Neuronal stem cell (in vitro differentiated cells): ENCODE data around the gene PIEZO2.

Experiments
- DNase-seq: peaks from one replicate; pipeline ENCODE4 v3.0.0-alpha.2; 2013; ENCODE audit warnings: low spot score
- H2AFZ ChIP-seq: one replicate; pipeline ENCODE4 v1.6.1; 2013; ENCODE audit warnings: mild to moderate bottlenecking, low read length, inconsistent platforms
- H2AK5ac ChIP-seq: 2 replicates; pipeline ENCODE4 v1.6.1; 2013; ENCODE audit warnings: low read depth, mild to moderate bottlenecking, inconsistent platforms, low read length, moderate library complexity, mixed read lengths
- H2BK120ac ChIP-seq: 2 replicates; pipeline ENCODE4 v1.6.1; 2013; ENCODE audit warnings: low read depth, mild to moderate bottlenecking, inconsistent platforms, low read length, moderate library complexity, mixed read lengths
- H2BK12ac ChIP-seq: one replicate; pipeline ENCODE4 v1.6.1; 2013; ENCODE audit warnings: low read length, inconsistent platforms
- H2BK15ac ChIP-seq: 2 replicates; pipeline ENCODE4 v1.6.1; 2013; ENCODE audit warnings: mild to moderate bottlenecking, low read length, inconsistent platforms, mixed read lengths
- H2BK5ac ChIP-seq: one replicate; pipeline ENCODE4 v1.6.1; 2013; ENCODE audit warnings: inconsistent platforms, mild to moderate bottlenecking, low read length, moderate library complexity
- H3K14ac ChIP-seq: one replicate; pipeline ENCODE4 v1.6.1; 2013; ENCODE audit warnings: low read length, inconsistent platforms
- H3K18ac ChIP-seq: 2 replicates; pipeline ENCODE4 v1.6.1; 2013; ENCODE audit warnings: low read length, inconsistent platforms
- H3K23ac ChIP-seq: 2 replicates; pipeline ENCODE4 v1.6.1; 2013; ENCODE audit warnings: low read depth, mild to moderate bottlenecking, mixed read lengths, low read length, inconsistent platforms; ENCODE audit not compliant: poor library complexity
- H3K27ac ChIP-seq: replicated peaks from 3 replicates; pipeline ENCODE4 v1.5.1; 2013; ENCODE audit warnings: low read length, inconsistent platforms
- H3K27me3 ChIP-seq, 3 experiments: 2 replicates each; pipeline ENCODE4 v1.6.1; 2013; ENCODE audit warnings: low read length in 3 of 3, mild to moderate bottlenecking in 2 of 3, inconsistent platforms in 1 of 3, low read depth in 1 of 3, mixed read lengths in 1 of 3, moderate library complexity in 1 of 3; ENCODE audit not compliant: control insufficient read depth in 3 of 3, insufficient read depth in 3 of 3
- H3K36me3 ChIP-seq, 2 donors: replicated peaks in 1 of 2; 2 replicates each; pipeline ENCODE4 v1.6.1; 2013; ENCODE audit warnings: low read length in 2 of 2; ENCODE audit not compliant: control insufficient read depth in 2 of 2, insufficient read depth in 2 of 2
- H3K4ac ChIP-seq: 2 replicates; pipeline ENCODE4 v1.6.1; 2013; ENCODE audit warnings: inconsistent platforms, mild to moderate bottlenecking, low read length, moderate library complexity
- H3K4me1 ChIP-seq, 2 donors: 1 replicate in 1 of 2; 2 replicates in 1 of 2; pipeline ENCODE4 v1.6.1; 2013; ENCODE audit warnings: low read length in 2 of 2, low read depth in 1 of 2; ENCODE audit not compliant: control insufficient read depth in 2 of 2, insufficient read depth in 1 of 2
- H3K4me2 ChIP-seq: one replicate; pipeline ENCODE4 v1.6.1; 2013; ENCODE audit warnings: mild to moderate bottlenecking, low read length, inconsistent platforms; ENCODE audit not compliant: insufficient read depth, poor library complexity, severe bottlenecking
- H3K4me3 ChIP-seq, 2 donors: 2 replicates each; pipeline ENCODE4 v1.5.1; 2013; ENCODE audit warnings: low read length in 2 of 2, mild to moderate bottlenecking in 2 of 2, inconsistent platforms in 1 of 2, moderate library complexity in 1 of 2
- H3K79me1 ChIP-seq: one replicate; pipeline ENCODE4 v1.6.1; 2013; ENCODE audit warnings: low read depth, mild to moderate bottlenecking, inconsistent platforms, low read length, moderate library complexity
- H3K9ac ChIP-seq: one replicate; pipeline ENCODE4 v1.6.1; 2013; ENCODE audit warnings: mild to moderate bottlenecking, low read depth, low read length, inconsistent platforms; ENCODE audit not compliant: poor library complexity
- H3K9me3 ChIP-seq, 2 donors: replicated peaks in 1 of 2; 2 replicates each; pipeline versions ENCODE3 to v1.6.1; 2013; ENCODE audit warnings: low read length in 2 of 2, mild to moderate bottlenecking in 2 of 2, inconsistent platforms in 1 of 2, low read depth in 1 of 2, mixed read lengths in 1 of 2, moderate library complexity in 1 of 2; ENCODE audit not compliant: control insufficient read depth in 2 of 2, insufficient read depth in 1 of 2
- H4K8ac ChIP-seq: one replicate; pipeline ENCODE4 v1.6.1; 2013; ENCODE audit warnings: low read depth, mild to moderate bottlenecking, inconsistent platforms, low read length, moderate library complexity
- H4K91ac ChIP-seq: one replicate; pipeline ENCODE4 v1.6.1; 2013; ENCODE audit warnings: low read length, low read depth, mild to moderate bottlenecking, inconsistent platforms; ENCODE audit not compliant: poor library complexity
- WGBS, 2 donors: extraction: QIAGEN DNeasy Blood & Tissue Kit; methylation state at CpG; one replicate each; pipeline ENCODE4 v1.1.7; 2013; ENCODE audit warnings: missing lambda C conversion rate in 2 of 2, mixed read lengths in 1 of 2; ENCODE audit not compliant: insufficient read length in 2 of 2, insufficient replicate concordance in 1 of 2; ENCODE audit errors: extremely low coverage in 2 of 2; 5-methylcytosine and 5-hydroxymethylcytosine counted together

PIEZO2 gene

DNA sequence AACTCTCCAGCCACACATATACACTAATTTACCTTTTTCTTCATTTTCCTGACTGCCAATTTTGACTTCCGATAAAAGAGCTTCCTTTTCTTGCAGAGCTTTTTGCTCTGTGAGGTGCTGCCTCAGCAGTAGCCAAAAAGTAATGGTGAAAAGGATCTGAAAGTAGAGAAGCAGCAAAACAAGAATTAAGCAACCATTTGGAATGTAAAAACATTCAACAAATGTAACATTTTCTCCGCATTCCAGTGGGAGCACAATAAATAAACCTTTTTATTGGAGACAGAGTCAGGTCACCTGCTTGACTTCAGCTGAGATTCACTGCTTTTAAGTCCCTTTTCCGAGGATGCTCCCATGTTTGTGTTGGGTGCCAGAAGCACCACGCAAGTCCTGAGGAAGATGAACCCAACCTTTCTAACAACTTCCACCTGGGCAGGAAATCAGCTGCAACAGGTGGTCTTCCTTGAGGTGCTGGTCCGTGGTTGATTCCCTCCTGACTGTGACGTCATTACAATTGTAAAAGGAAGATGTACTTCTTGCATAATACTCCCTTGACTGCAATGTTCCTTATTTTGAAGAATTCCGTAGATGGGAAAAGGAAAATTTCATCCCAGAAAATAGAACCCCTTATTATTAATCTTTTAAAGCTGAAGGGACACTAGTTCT lies 358.1 kb downstream of the PIEZO2 start:
- Histone ChIP-seq H3K9me3 (no peaks in the 10 kb centered on the region), H3K9ac (no peak overlapping the region), H3K4me1 (no peaks in the 10 kb centered on the region), H3K4me2 (no peak overlapping the region), H2BK15ac (no peak overlapping the region), H3K27ac (no peak overlapping the region), H3K4ac (no peak overlapping the region), H2AFZ (no peak overlapping the region), H2BK120ac (no peak overlapping the region), H3K23ac (no peak overlapping the region), H2BK12ac (no peak overlapping the region), H2BK5ac (no peak overlapping the region), H3K79me1 (no peaks in the 10 kb centered on the region), H4K8ac (no peak overlapping the region), H3K27me3 (no peaks in the 10 kb centered on the region), H3K4me3 (no peak overlapping the region), H3K36me3 (no peaks in the 10 kb centered on the region), H3K14ac (no peak overlapping the region), H2AK5ac (no peak overlapping the region), H4K91ac (no peak overlapping the region), H3K18ac (no peak overlapping the region)
- DNase-seq = no peak
- no CpG with 5 or more reads among the region's 7 CpGs for WGBS, 2 donors

- H2BK15ac ChIP-seq = no peak overlapping the region
- no peak overlapping the region for H4K91ac ChIP-seq
- no CpG with 5 or more reads among the region's 2 CpGs for WGBS, 2 donors
- H3K79me1 ChIP-seq = no peaks in the 10 kb centered on the region
- no peaks in the 10 kb centered on the region for H3K9me3 ChIP-seq
- no peak overlapping the region for H2AFZ ChIP-seq
- H2BK120ac ChIP-seq = no peak overlapping the region
- DNase-seq = no peak
- no peak overlapping the region for H3K4me2 ChIP-seq
- H3K36me3 ChIP-seq = no peaks in the 10 kb centered on the region
- H3K14ac ChIP-seq = no peak overlapping the region
- no peak overlapping the region for H3K18ac ChIP-seq
- no peaks in the 10 kb centered on the region for H3K4me1 ChIP-seq
- H3K23ac ChIP-seq = no peak overlapping the region
- H2AK5ac ChIP-seq = no peak overlapping the region
- no peaks in the 10 kb centered on the region for H3K27me3 ChIP-seq
- no peak overlapping the region for H3K4me3 ChIP-seq
- no peak overlapping the region for H4K8ac ChIP-seq
- no peak overlapping the region for H2BK5ac ChIP-seq
- H3K4ac ChIP-seq = no peak overlapping the region
- no peak overlapping the region for H2BK12ac ChIP-seq
- no peak overlapping the region for H3K27ac ChIP-seq
- H3K9ac ChIP-seq = no peak overlapping the region
Observed at GRCh38 chr18:10789180-10789579, 360.2 kb downstream of the PIEZO2 start.

GRCh38 chr18:10787293-10787901 lies 362.0 kb downstream of the PIEZO2 start:
- H4K91ac ChIP-seq = no peak overlapping the region
- no peak overlapping the region for H4K8ac ChIP-seq
- H3K79me1 ChIP-seq = no peaks in the 10 kb centered on the region
- H3K27me3 ChIP-seq = no peaks in the 10 kb centered on the region
- H3K36me3 ChIP-seq = no peaks in the 10 kb centered on the region
- no peaks in the 10 kb centered on the region for H3K9me3 ChIP-seq
- no peak overlapping the region for H2BK15ac ChIP-seq
- no peak overlapping the region for H3K23ac ChIP-seq
- H3K27ac ChIP-seq = no peak overlapping the region
- DNase-seq = peak; percentile 63
- no peak overlapping the region for H3K4me3 ChIP-seq
- H2BK5ac ChIP-seq = no peak overlapping the region
- H3K9ac ChIP-seq = no peak overlapping the region
- H2BK12ac ChIP-seq = no peak overlapping the region
- no peaks in the 10 kb centered on the region for H3K4me1 ChIP-seq
- H2AK5ac ChIP-seq = no peak overlapping the region
- H3K4me2 ChIP-seq = no peak overlapping the region
- no peak overlapping the region for H3K14ac ChIP-seq
- no CpG with 5 or more reads among the region's 5 CpGs for WGBS, 2 donors
- H2AFZ ChIP-seq = no peak overlapping the region
- no peak overlapping the region for H3K4ac ChIP-seq
- H3K18ac ChIP-seq = no peak overlapping the region
- H2BK120ac ChIP-seq = no peak overlapping the region

GRCh38 chr18:10785798-10786197 lies 363.6 kb downstream of the PIEZO2 start:
- Histone ChIP-seq H3K79me1 (no peaks in the 10 kb centered on the region), H2BK5ac (no peak overlapping the region), H3K4ac (no peak overlapping the region), H3K14ac (no peak overlapping the region), H4K8ac (no peak overlapping the region), H3K27ac (no peak overlapping the region), H3K9ac (no peak overlapping the region), H3K23ac (no peak overlapping the region), H3K9me3 (no peaks in the 10 kb centered on the region), H2AFZ (no peak overlapping the region), H3K18ac (no peak overlapping the region), H3K27me3 (no peaks in the 10 kb centered on the region), H2BK15ac (no peak overlapping the region), H2BK120ac (no peak overlapping the region), H3K36me3 (no peaks in the 10 kb centered on the region), H2BK12ac (no peak overlapping the region), H4K91ac (no peak overlapping the region), H2AK5ac (no peak overlapping the region), H3K4me1 (no peaks in the 10 kb centered on the region), H3K4me3 (no peak overlapping the region), H3K4me2 (no peak overlapping the region)
- WGBS, 2 donors = no CpG with 5 or more reads among the region's 3 CpGs
- no peak for DNase-seq
